Hematopoietic multipotent progenitor cell treated with erythropoietin and hydrocortisone succinate and interleukin-3 and kit ligand, for 6 days (in vitro differentiated cells): ENCODE results near the gene PRDM15.

Experiments used
- DNase-seq: peaks from one replicate; pipeline ENCODE4 v3.0.0-alpha.2; 2015

PRDM15 gene

DNA sequence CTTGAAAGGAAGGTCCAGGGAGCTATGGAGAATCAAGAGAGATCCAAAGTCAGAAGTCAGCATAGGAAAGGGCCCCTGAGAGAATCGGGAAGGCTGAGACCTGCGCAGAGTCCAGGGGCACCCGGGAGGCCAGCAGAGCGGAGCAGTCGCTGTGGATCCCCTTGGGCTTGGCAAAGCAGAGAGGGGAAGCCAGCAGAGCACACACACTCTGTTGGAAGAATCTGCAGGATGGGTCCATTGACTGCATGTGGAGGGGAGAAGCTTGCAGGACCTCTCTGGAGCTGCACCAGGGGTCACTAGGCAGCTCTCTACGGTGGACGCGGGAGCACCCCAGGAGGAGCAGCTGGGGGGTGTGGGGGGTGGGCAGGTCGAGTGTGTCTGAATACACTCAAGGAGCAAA, 118.7 kb downstream of the PRDM15 start:
- DNase-seq: no peak

GRCh38 chr21:41759926-41760325, 119.2 kb downstream of the PRDM15 start:
- no peak for DNase-seq

- no peak for DNase-seq
Measured at GRCh38 chr21:41759214-41759840, 119.8 kb downstream of the PRDM15 start.

DNA sequence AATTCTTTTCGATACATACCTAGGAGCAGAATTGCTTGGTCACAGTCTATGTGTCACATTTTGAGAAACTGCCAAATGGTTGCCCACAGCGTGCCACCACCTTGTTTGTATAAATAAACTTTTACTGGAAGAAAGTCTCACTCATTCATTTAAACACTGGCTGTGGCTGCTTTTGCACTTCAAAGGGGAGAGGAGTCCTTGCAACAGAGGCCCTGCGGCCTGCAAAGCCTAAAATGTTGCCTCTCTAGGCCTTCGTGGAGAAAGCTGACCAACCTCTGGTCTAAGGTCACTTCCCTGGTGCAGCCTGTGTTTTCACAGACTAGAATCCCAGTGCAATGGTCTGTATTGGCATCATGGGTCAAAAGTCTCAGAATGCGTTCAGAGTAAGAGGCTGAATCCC, 120.6 kb downstream of the PRDM15 start:
- no peak for DNase-seq

DNA sequence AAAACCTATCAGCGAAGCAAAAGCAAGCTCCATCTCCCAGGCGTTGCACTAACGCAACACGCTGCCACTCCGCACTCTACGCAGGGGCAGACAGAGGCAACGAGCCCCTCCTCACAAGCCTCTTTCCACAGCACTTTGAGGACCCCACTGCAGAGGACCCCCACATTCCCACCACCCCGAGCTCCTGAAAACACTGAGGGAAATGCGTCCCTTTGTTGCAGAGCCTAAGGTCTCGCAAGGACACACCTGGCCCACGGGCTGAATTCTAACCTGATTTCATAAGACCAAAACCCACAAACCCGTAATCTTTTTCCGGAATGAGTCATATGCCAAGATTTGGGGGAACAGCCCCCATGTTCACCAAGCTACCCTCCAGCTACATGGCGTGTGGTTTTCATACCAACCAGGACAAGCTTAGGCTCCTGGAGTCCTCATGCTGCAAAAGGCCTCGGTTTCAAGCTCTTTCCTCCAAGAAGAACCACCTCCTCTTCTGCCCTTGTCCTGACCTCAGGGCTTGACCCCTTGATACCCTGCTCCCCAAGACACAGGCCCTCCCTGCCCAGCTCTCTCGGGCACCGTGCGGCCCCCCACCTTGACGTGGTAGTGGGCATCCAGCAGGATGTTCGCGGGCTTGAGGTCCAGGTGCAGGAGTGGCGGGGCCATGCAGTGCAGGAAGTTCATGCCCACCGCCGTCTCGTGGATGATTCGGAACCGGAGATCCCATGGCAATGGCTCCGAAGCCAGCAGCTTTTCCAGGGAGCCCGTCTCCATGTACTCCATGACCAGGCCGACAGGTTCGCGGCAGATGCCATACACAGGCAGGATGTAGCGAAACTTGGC, 123.0 kb downstream of the PRDM15 start:
- DNase-seq: no peak

DNA sequence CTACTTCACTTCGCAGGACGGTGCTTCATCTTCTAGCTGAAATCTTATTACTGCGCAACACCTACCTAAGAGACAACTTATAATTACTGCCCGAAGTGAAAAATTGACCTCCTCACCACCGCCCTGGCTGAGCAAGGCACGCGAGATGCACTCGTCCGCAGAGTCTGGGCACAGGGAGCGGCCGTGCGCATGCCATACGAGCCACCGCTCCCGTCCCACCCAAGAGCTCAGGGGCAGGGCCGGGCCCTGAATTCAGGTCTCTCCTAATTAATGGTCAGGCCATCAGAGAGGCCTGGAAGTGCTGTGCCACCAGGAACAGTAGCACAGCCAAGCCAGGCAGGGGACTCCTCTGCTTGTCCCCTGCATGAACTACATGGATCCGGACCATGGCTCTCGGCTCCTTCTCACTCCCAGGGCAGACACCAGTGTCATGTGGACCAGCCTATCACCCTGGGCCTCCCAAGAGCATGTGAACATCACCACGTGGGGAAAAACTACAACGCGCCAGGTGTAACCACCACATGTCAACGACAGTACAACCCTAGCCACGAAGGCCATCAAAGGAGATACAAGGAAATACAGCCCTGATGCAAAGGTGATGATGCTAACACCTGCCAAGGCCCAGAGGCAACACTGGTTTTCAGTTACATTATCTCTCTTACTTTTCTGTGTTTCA, 123.7 kb downstream of the PRDM15 start:
- no peak for DNase-seq

- DNase-seq: no peak
Measured at GRCh38 chr21:41754479-41754891, 124.7 kb downstream of the PRDM15 start.

GRCh38 chr21:41753006-41753898, 125.9 kb downstream of the PRDM15 start:
- DNase-seq: no peak

GRCh38 chr21:41752231-41752681, 126.9 kb downstream of the PRDM15 start:
- no peak for DNase-seq

GRCh38 chr21:41751611-41752011, 127.5 kb downstream of the PRDM15 start:
- no peak for DNase-seq

- DNase-seq: no peak
Measured at GRCh38 chr21:41750532-41751151, 128.5 kb downstream of the PRDM15 start.

GRCh38 chr21:41750051-41750450, 129.1 kb downstream of the PRDM15 start:
- DNase-seq: no peak

GRCh38 chr21:41749286-41749685, 129.9 kb downstream of the PRDM15 start:
- no peak for DNase-seq
